BE2C (cell line): Measurements from ENCODE around the gene CLCN4.

Experiments
- DNase-seq: peaks from one replicate; pipeline ENCODE4 v3.0.0-alpha.2; 2020
- H3K27me3 ChIP-seq: fragments of 250-450 bp; sonication (Bioruptor Pico); 2 replicates; pipeline ENCODE4 v1.5.1; 2020; ENCODE audit warnings: mild to moderate bottlenecking
- H3K36me3 ChIP-seq: fragments of 250-450 bp; sonication (Bioruptor Pico); 2 replicates; pipeline ENCODE4 v1.5.1; 2020; ENCODE audit warnings: mild to moderate bottlenecking
- H3K4me1 ChIP-seq: fragments of 250-450 bp; sonication (Bioruptor Pico); 2 replicates; pipeline ENCODE4 v1.5.1; 2020
- H3K4me3 ChIP-seq: 2 replicates; pipeline ENCODE4 v1.5.1; 2011; ENCODE audit warnings: low read depth, low read length
- H3K9me3 ChIP-seq: fragments of 250-450 bp; sonication (Bioruptor Pico); 2 replicates; pipeline ENCODE4 v1.5.1; 2020
- TF ChIP-seq, protein P1 (sequence below): IDR thresholded peaks from 2 replicates; pipeline ENCODE4 v1.5.1; 2012; ENCODE audit warnings: mild to moderate bottlenecking, low read depth, low read length

Gene CLCN4

DNA sequence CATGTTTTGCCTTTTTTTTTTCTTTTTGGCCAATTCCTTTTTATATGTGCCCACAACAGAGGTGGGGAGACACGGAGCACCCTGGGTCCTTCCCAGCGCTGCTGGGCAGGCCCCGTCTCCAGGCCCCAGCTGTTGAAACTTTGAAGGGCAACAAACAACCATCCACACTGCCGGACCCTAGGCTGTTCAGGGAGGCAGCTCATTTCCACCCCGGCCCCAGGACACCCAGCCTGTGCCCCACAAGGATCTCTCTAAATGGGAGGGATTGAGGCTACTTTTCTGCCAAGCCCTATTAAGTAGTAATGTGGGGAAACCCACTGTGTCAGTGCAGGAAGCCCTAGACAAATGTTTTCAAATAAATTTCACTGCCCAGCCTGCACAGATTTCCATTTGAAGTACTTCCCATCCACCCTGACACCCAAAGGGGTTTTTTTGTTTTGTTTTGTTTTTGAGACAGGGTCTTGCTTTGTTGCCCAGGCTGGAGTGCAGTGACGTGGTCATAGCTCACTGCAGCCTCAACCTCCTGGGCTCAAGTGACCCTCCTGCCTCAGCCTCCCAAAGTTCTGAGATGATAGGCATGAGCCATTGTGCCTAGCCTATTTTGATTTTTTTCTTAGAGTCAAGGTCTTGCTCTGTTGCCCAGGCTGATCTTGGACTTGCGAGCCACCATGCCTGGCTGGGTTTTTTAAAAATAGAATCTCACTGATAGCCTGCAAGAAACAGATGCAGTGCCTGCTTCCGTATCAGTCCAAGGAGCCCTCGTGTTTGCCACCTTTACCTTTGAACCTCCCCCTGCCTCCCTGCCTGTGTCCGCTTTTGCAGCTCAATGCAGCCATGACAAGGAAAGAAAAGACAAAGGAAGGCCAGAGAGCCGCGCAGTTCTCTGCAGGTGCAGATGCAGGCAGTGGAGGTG is 13.4 kb upstream of the CLCN4 start:
- H3K4me3 ChIP-seq, result no peak overlapping the region
- H3K9me3 ChIP-seq, result no peaks in the 10 kb centered on the region
- no peak for DNase-seq
- H3K36me3 ChIP-seq, result no peaks in the 10 kb centered on the region
- no peaks in the 10 kb centered on the region for H3K4me1 ChIP-seq
- H3K27me3 ChIP-seq, result no peaks in the 10 kb centered on the region
- TF ChIP-seq, protein P1, sequence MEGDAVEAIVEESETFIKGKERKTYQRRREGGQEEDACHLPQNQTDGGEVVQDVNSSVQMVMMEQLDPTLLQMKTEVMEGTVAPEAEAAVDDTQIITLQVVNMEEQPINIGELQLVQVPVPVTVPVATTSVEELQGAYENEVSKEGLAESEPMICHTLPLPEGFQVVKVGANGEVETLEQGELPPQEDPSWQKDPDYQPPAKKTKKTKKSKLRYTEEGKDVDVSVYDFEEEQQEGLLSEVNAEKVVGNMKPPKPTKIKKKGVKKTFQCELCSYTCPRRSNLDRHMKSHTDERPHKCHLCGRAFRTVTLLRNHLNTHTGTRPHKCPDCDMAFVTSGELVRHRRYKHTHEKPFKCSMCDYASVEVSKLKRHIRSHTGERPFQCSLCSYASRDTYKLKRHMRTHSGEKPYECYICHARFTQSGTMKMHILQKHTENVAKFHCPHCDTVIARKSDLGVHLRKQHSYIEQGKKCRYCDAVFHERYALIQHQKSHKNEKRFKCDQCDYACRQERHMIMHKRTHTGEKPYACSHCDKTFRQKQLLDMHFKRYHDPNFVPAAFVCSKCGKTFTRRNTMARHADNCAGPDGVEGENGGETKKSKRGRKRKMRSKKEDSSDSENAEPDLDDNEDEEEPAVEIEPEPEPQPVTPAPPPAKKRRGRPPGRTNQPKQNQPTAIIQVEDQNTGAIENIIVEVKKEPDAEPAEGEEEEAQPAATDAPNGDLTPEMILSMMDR, result no peak

- Histone ChIP-seq H3K9me3 (no peaks in the 10 kb centered on the region), H3K4me3 (no peak overlapping the region), H3K27me3 (no peaks in the 10 kb centered on the region), H3K36me3 (no peaks in the 10 kb centered on the region), H3K4me1 (no peaks in the 10 kb centered on the region)
- TF ChIP-seq, protein P1, result no peak
- DNase-seq, result no peak
Observed at GRCh38 chrX:10146346-10146745, 10.4 kb upstream of the CLCN4 start.

- no peaks in the 10 kb centered on the region for H3K27me3 ChIP-seq
- no peak overlapping the region for H3K4me3 ChIP-seq
- no peaks in the 10 kb centered on the region for H3K36me3 ChIP-seq
- H3K4me1 ChIP-seq, result no peaks in the 10 kb centered on the region
- TF ChIP-seq, protein P1, result no peak
- no peaks in the 10 kb centered on the region for H3K9me3 ChIP-seq
- DNase-seq, result no peak
Observed at GRCh38 chrX:10152086-10152485, 4.7 kb upstream of the CLCN4 start.

GRCh38 chrX:10155137-10155536 is 1.6 kb upstream of the CLCN4 start:
- no peak for DNase-seq
- TF ChIP-seq, protein P1, result no peak
- H3K9me3 ChIP-seq, result no peaks in the 10 kb centered on the region
- H3K36me3 ChIP-seq, result no peaks in the 10 kb centered on the region
- no peaks in the 10 kb centered on the region for H3K4me1 ChIP-seq
- no peaks in the 10 kb centered on the region for H3K27me3 ChIP-seq
- no peak overlapping the region for H3K4me3 ChIP-seq

GRCh38 chrX:10157032-10157341 is 212 bp downstream of the CLCN4 start:
- no peaks in the 10 kb centered on the region for H3K36me3 ChIP-seq

GRCh38 chrX:10157543-10157942 is 768 bp downstream of the CLCN4 start:
- H3K4me1 ChIP-seq, result no peaks in the 10 kb centered on the region
- DNase-seq, result no peak
- H3K36me3 ChIP-seq, result no peaks in the 10 kb centered on the region
- no peaks in the 10 kb centered on the region for H3K9me3 ChIP-seq
- no peaks in the 10 kb centered on the region for H3K27me3 ChIP-seq
- no peak overlapping the region for H3K4me3 ChIP-seq
- TF ChIP-seq, protein P1, result no peak

More at GRCh38 chrX:10157032-10157341, 212 bp downstream of the CLCN4 start:
- Histone ChIP-seq H3K4me3 (peak overlapping the region; percentile 50), H3K9me3 (no peaks in the 10 kb centered on the region), H3K4me1 (no peaks in the 10 kb centered on the region), H3K27me3 (no peaks in the 10 kb centered on the region)
- no peak for DNase-seq
- TF ChIP-seq, protein P1, result no peak
